SW480 (cell line): ENCODE results near the gene ERG28.
A peak's percentile ranks its signal among the peaks of the same experiment; 100 is the strongest.
"Not testable (repeated sequence)": the region's sequence is repeated elsewhere in the genome, so short reads cannot be mapped to it uniquely, and the experiment has no call there.

Experiments
- DNase-seq: peaks from one replicate; pipeline ENCODE4 v3.0.0-alpha.2; 2016; ENCODE audit warnings: low spot score

Gene ERG28

GRCh38 chr14:75660630-75661498 lies at the start of gene ERG28, which contains the start of gene TTLL5:
Gene ERG28, minus strand, starts transcription at chr14:75660876. Its CDS starts 3,374 bp downstream, at chr14:75657502.
Gene TTLL5, plus strand, starts transcription at chr14:75661246. Its CDS starts 1,904 bp downstream, at chr14:75663150.
- peak; percentile 100 for DNase-seq

DNA sequence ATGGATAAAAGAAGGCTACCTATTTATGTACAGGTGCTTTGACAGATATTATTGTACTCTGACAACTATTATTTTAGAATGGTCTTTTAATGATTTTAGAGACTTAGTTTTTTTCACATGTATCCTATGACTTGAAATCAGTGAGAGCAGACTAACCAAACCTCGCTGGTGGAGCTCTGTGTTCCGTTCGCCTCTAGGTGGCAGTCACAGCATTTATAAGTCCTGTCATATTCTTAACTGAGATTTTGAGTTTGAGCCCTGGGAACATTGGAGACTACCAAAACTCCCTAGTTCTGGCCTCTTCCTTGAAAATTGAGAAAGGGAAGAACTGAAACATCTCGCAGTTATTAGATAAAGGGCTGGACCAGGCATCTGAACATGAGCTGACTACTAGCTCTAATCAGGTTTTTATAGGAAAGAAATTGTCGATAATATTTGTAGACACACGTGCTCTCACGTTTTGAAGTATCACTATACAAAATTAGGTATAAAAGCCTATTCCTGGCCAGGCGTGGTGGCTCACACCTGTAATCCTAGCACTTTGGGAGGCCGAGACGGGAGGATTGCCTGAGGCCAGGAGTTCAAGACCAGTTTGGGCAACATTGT lies 48.6 kb upstream of the ERG28 start:
- peak; percentile 81 for DNase-seq

- DNase-seq, result no peak
These were observed 44.3 kb upstream of the ERG28 start for GRCh38 chr14:75705014-75705413.

DNA sequence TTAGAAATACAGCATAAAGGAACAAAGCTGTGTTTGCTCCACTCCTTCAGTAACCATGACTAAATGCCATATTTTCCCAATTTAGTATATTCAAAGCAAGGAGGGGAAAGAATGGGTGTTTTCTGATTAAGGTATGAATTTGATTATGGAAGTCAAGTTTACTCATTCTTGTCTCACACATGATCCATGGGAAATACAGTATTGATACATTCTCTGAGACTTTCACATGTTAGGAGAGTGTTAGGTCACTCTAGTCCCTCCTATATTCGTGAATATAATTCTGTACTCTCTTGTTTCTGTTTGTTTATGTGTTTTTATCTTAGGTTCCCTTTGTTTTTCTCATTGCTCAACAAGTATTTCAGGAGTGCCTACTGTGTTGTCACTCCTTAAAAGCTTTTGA lies 42.8 kb upstream of the ERG28 start:
- no peak for DNase-seq

- DNase-seq, result no peak
These were observed 42.1 kb upstream of the ERG28 start for GRCh38 chr14:75702616-75703261.

DNA sequence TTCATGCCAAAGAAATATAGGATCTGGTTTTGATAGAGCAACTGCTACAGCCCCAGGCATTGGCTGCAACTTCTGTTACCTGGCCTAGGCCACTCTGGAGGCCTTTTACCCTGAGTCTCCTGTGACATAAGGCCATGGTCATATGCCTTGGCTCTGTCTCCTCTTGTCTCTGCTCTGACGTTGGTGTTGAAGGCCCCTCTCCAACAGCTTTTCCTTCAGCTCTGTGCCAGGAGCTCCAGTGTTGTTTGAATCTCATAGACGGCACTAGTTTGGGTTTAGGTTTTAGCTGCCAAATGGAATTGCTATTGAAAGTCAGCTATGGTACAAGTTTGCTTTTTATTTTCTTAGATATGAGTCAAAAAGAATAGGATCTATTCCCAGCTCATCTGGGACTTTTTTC lies 41.4 kb upstream of the ERG28 start:
- DNase-seq, result no peak

DNA sequence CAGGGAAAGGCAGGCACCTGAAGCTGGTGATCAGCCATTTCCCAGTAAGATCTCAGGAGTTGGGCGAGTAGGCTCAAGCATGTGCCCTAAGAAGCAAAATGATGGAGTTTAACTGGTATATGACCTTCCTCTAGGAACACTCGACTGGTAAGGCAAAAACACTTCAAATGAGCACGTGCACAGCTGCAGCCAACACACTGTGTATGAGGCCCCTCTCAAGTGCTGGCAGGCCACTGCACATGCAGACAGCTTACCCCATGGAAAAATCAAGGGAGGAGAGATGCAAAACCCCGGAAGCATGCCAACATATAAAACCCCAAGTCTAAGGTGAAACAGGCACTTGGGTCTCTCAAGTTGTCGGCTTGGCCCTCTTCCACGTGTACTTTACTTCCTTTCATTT lies 39.6 kb upstream of the ERG28 start:
- DNase-seq, result no peak

DNA sequence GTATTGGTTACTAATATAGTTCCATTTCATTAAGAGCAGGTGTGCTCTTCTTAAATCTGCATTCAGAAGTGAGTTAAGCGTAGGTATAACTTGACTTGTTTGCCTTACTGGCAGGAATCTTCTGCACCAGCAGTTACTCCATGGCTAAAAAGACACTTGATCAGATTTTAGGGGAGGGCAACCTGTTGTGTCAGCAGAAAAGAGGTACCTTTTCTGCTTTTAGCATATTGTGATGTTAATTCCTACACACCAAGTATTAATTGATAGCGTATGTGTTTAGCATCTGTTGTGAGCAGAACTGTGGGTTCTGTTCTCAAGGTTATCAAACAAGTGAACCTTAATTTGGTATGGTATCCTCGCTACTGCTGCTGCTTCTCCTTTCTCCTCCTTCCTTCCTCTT lies 38.7 kb upstream of the ERG28 start:
- DNase-seq, result no peak

DNA sequence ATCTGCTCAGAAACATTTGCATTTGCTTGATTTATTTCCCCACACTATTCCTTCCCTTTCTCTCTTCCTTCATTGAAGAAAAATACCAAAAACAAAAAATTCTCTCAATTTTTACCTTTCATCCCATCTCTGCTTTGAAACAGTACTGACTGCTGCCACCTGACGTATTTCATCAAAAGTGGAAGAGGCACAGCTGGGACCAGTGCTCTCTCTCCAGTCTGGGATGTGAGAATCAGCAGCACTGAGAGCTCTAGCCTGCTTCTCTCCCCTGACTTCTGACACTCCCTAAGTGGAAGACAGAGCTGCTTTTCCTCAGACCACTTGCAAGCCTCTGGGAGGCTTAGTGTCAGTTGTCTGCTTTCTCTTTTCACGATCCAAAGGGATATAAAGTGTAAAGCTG lies 37.2 kb upstream of the ERG28 start:
- DNase-seq, result no peak

DNA sequence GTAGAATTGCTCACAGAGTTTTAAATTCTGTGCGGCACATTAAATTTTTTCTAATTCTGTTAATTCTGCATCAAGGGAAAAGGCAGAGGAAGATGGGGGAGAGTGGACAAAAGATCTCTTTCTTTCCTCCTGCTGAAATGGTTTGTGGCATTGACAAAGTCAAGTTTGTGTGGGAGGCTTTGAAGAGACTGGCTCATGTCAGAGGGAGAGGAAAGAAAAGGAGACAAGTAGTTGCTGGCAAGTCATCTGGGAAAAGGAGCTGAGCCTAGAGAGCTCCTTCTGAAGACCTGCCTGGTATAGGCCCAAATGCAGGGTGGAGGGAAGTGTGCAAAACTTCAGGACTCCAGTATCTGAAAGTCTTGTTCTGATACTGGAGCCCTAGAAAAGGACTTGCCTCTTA lies 36.7 kb upstream of the ERG28 start:
- DNase-seq, result no peak

GRCh38 chr14:75695025-75695424 lies 34.3 kb upstream of the ERG28 start:
- not testable (repeated sequence) for DNase-seq

- no peak for DNase-seq
These were observed 29.3 kb upstream of the ERG28 start for GRCh38 chr14:75690010-75690409.

GRCh38 chr14:75689012-75689411 lies 28.3 kb upstream of the ERG28 start:
- no peak for DNase-seq

- no peak for DNase-seq
These were observed 25.2 kb upstream of the ERG28 start for GRCh38 chr14:75685910-75686309.

GRCh38 chr14:75675265-75675960 lies 14.7 kb upstream of the ERG28 start:
- no peak for DNase-seq

DNA sequence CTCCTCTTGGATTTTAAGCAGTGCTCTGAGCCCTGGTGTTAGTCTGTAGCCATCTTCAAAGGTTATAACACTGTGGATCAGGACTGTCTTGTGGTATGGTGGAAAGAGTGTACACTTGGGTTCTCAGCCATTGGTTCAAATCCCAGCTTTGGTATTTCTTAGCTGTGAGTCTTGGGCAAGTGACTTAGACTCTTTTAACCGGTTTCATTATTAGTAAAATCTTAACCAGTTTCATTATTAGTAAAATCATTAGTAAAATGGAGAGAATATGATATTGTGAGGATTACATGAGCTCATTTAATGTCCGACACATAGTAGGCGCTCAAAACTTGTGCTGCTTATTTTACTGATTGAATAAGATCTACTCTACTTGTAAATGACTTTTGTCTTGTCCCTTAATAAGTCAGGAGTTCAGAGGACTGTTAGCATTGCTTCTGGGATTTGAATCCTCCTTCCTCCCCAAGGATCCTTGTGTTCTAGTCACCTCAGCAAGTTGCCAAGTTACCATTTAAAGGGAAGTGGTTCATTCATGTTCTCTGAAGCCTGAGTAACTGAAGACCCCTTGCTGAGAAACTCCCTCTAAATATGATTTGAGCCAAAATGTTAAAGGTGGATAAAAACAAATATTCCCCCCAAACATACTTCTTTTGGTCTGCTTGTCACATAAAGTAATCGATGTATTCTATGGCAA lies 12.8 kb upstream of the ERG28 start:
- DNase-seq, result no peak

- no peak for DNase-seq
These were observed 12.0 kb upstream of the ERG28 start for GRCh38 chr14:75672605-75673192.

DNA sequence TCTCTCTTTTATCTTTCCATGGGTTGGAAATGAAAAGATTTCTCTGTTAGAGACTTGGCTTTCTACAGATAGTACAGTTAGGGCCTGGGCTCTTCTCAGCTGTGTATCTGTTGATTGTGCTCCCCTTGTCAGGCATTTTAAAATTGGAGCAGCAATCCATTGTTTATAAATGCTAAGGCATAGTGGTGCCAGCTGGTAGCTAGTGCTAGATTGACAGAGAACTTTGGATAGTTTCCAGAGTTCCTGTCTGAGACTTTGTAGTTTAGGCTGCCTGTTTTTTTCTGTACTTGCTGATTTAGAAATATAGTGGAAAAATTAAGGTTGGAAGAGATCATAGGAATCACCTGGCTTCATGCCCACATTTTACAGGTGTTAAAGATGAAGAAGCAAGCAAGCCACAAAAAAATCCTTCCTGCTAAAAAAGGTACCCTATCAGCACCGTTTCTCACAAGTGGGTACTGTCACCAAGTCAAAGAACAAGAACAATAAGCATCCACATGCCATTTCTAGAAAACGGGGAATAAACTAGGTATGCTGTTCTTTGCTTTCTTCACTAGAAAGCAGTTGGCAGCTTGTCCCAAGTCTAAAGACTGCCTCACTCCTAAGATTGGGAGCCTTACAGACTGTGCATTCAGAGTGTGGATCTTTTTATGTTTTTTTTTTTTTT lies 6.6 kb upstream of the ERG28 start:
- DNase-seq, result no peak

DNA sequence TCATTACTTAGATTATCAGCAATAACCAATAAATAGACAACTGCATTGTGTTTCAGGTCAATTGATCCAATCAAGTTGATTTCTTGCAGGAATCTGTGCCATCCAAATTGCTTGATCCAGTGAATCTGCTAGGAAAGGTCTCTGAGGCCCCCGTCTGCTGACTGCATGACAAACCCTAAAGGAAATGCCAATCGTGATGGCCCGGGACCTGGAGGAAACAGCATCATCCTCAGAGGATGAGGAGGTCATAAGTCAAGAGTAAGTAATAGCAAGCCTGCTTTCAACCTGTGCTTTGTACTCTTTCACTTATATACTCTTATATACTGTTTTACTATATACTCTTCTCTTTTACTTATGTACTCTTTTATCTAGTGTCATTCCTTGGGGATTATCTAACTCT lies 2.3 kb upstream of the ERG28 start:
- DNase-seq, result no peak

GRCh38 chr14:75661499-75661814 lies 781 bp upstream of the ERG28 start:
- DNase-seq, result no peak

DNA sequence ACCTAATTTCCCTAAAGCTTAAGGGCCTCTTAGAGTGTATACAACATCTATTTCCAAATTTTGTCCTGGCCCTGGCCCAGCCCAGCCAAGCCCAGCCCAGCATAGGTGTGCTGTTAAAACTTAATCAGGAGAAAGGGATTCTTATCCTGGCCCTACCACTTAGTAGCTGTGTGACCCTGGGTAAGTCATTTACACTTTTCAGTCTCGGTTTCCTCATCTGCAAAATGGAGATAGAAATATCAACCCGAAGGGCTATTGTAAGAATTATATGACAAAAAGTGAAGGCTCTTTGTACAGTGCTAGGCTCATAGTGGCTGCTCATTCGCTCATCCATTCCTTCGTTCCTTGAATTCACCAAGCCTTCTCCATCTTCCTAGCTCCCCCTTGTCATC lies 442 bp downstream of the ERG28 start:
- no peak for DNase-seq
